HG02885 (cell line): ENCODE results near the gene ADCY9.

Experiments used
- ATAC-seq: cut with Tn5 transposase; IDR thresholded peaks from one replicate; pipeline ENCODE4 v1.9.1; 2021; ENCODE audit warnings: mild to moderate bottlenecking; ENCODE audit not compliant: unreplicated experiment, poor library complexity

Gene ADCY9

DNA sequence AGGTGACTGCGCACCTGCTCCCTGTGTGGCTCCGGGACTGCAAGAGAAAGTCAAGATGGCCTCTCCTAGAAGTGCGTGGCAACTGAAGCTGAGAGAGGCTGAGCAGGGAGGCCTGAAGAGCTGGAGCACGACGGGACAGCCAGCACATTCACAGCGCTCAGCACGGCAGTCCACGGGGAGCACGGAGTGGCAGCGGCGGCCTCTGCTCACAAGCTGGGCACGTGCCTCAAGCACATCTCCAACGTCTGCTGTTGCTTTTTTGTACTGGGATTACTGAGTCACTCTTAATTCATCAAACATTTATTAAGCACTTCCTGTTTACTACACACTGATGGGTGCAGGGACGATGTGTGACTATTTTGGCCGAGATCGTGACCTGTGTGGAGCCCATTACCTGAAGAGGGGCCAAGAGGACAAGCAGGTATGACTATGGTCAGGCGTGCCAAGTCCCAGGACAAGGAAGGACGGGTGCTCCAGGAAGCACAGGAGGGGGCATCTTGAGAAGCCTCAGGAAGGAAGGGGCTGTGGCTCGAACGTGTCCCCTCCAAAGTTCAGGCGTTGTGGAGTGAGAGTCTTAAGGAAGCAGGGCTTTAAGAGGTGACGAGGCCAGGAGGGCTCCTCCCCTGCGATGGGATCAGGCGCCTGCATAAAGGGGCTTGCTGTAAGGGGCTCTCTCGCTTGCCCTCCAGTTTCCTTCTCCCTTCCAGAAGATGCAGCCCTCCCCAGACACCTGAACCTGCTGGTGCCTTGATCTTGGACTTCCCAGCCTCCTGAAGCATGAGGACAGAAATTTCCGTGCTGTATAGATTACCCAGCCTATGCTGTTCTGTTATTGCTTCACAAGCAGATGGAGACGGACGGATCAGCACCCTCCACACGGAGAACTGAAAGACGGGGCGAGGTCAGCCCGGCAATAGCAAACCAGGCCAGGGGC, 105.8 kb downstream of the ADCY9 start:
- no peak for ATAC-seq

DNA sequence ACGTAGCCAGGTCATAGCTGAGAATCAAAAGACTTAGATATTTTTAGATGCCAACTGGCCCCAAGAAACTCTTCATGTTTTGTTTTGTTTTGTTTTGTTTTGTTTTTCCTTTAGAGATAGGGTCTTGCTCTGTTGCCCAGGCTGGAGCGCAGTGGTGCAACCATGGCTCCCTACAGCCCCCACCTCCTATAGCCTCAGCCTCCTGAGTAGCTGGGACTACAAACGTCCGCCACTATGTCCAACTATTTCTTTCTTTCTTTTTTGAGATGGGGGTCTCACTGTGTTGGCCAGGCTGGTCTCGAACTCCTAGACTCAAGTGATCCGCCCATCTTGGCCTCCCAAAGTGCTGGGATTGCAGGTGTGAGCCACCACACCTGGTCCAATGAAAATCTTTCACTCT, 107.1 kb downstream of the ADCY9 start:
- ATAC-seq: no peak

DNA sequence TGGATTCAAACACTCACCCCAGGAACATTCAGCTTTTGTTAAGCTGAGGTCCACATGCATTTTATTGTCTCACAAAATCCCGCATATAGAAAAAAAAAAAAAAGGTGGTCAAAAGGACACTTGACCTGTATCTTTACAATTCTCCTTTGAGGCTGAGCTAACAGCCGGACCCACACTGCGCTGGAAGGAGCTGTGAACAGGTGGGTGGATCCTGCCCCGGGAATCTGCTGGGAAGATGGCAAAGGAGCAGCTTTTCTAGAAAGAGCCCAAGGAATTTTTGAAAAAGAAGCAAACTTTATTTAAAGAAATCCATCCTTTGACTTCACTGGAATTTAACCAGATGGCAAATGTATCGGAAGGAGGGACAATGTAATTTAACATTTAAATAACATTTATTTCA, 108.1 kb downstream of the ADCY9 start:
- no peak for ATAC-seq

DNA sequence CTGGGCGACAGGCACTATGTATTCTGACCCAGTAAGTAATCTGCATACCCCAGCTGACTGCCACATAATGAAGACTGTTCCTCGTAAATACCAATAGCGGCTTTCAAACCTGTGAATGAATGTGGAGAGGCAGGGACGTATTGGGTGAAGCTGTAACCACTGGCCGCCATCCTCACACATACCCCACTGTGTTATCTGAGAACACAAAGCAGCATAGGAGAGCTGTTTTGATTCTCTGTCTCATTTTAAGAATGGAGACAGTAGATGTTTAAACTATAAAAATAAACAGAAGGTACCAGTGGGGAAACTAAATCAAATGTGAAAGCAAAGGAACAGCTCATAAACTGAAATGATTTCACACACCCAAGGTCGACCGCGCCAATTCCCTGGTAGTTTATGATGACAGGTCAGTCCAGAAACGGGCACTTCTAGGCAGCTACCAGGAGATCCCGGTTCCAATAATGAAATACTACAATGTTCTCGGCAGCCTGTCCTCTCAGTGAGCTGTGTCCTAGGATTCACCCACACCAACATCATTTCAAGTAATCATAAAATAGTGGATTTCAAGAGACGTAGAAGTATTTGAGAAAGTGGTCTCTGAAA, 109.7 kb downstream of the ADCY9 start:
- no peak for ATAC-seq

DNA sequence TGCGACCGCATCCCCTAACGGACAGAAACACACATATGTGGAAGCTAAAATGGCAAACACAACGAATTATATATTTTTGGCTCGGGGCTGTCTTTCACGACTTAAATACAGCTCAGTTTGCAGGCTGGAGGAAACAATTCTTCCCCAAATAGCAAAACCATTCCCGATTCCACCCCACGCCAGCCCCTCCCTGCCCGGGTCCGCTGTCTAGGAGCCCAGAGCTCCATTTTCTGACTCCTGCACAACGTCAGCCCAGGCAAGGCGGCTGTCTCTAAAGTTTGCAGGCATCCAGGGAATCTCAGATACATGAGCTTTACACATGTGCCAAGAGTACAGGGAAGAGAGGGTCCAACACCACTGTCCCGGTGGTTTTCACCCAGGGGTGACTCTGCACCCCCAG, 110.5 kb downstream of the ADCY9 start:
- ATAC-seq: no peak

DNA sequence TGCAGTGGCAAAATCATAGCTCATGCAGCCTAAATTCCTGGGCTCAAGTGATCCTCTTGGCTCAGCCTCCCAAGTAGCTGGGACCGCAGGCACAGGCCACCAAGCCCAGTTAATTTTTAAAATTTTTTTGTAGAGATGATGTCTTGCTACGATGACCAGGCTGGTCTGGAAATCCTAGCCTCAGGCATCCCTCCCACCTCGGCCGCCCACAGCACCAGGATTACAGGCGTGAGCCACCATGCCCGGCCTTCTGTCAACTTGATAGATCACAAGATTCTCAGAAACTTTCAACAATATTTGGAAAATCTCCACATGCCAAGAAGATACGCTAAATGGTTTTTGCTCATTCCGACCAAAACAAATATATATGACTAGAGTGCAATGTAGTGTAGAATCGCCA, 111.0 kb downstream of the ADCY9 start:
- ATAC-seq: no peak

DNA sequence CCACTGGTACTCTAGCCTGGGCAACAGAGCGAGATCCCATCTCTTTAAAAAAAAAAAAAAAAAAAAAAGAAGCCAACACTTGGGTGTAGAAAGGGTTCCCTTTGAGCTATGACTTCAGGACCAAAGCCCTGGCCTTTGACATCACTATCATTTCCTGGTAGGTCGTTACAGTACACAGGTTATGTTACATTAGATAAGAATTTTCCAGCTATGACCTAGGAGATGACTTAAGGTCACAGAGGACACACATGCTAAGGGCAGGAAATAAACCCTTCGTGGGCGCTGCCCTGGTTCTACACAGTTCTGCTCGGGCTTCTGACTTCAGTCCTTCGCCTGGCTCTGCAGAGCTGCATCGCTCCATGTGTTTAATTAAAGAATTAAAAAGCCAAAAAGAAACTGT, 112.0 kb downstream of the ADCY9 start:
- ATAC-seq: no peak

DNA sequence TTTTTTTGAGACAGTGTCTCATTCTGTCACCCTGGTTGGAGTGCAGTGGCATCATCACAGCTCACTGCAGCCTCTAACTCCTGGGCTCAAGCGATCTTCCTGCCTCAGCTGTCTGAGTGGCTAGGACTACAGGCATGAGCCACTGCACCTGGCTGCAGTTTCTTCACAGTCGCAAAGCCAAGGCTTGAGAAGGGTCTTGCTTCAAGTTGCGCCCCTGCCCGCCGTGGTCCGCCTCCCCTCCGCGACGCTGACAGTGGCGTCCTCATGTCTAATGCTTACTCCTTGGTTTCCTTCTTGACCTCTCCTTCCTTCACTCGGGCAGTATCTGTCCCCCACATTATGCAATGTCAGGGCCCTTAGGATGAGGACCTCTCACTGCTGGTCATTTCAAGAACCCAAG, 112.7 kb downstream of the ADCY9 start:
- ATAC-seq: no peak

DNA sequence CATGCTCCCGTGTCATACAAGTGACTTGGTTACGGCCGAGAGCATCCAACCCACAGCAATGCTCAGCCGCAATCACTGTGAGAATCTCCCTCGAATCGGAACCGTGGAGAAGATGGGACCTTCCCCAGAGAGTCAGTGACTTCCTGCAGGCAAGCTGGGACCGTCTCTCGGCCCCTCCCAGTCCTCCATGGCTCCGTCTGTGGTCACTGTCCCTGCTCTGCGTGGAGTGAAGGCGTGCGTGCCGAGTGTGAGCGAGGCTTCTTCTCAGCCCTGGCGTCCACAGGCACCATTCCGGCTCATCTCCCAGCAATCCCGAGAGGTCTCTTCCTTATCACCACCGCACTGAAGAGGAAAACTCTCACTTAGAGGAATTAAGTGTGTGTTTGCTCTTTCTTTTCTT, 113.1 kb downstream of the ADCY9 start:
- no peak for ATAC-seq

DNA sequence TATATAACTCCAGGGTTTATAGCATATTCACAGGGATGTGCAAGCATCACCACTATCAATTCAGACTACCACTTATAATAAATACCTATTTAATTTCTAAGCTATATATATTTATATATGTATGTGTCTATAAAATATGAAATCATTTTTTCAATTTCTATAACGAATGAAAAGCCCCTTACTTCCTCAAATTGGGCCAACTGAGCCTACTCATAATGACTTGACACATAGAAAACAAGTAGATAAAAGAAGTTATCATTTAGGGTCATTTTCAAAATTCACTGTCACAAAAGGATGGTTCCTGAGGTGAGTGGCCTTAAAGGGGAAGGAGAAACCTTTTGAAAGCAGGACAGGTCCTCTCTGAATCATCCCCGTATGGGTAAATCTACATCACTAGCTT, 114.1 kb downstream of the ADCY9 start:
- ATAC-seq: no peak

DNA sequence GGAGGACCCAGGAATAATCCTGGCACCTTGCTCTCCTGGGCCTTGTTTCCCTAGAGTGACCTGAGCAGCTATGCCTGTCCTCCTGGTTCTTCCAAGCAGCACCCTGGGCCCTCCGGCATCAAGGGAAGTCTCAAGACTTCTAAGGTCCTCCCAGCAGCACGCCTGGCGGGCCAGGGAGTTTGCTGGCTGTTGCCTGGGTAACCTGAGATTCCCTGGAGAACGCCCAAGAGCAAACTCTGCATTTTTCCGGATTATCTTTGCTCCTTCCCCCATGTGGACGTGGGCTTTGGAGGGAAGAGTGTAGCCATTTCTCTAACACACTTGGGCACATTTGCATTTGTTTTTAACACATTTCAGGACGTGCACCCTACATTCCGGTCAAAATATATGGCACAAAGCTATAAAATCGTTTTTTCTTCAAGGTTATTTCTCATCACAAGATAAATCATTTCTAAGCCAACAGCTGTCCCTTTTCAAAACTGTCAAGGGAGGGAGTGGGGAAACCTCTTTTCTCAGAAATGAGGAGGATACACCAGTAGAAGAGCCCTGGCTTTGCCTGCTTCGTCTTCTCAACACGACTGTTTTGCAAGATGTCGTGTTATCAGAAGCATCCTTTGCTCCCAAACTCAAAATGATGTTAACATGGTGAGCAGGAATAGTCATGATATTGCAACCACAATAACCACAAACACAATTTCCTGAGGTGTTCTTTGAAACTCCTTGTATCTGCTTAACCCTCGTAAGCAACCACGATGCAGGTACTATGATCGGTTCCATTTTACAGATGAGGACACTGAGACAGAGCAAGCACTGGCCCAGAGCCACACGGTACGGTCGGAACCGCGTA, 116.5 kb downstream of the ADCY9 start:
- ATAC-seq: no peak

DNA sequence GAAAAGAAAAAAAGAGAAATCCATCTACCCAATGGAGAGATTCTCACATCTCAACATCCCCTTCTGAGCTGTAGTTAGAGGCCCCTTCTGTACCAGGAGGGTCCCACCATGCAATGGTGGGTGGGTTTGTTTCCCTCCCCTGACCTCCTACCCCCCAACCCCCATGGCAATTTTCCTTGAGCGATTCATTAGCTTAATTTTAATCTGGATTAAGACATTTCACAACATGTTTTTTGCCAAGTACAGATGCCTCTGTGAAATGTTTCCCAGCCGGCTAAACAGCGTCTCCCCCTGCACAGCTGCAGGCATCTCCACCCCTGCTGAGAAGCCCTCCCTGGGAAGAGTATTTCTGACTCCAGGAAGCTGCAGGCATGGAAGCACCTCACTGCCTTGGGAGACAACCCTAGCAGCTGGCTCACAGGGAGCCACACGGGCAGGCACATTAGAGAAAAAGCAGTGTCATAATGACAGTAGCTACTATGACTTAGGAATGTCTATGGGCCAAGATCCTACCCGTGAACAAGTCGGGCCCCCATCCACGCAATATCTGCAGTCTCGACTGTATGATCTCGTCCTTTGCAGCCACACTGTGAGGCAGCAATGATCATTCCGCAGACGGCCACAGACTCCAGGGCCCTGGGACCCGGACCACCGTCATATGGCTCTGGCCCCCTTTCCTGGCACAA, 117.3 kb downstream of the ADCY9 start:
- ATAC-seq: no peak

DNA sequence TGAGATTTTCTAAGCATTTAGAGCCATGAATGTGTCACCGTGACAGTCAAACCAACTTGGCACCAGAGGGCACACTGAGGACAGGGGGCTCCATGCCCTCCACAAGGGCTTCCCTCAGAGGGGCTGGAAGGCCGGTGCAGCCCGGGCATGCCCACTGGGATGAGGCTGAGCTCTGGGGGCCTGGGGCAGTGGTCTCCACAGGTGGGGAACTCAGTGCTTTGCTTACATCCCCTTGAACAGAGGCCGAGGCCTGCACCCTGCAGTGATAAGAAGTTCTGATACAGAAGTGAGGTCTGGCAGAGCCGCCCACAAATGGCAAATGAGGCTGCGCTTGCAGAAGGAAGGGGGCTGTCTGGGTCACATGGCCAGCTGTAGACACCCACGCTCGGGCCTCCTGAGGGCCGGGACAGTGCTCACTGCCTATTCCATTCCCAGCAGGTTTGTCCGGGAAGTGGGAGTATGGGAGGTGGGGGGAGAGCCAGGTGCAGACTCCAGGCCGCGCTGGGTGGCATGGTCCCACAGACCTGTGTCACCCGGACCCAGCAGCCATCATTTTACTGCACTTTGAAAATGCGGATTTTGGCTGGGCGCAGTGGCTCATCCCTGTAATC, 118.9 kb downstream of the ADCY9 start:
- ATAC-seq: no peak

DNA sequence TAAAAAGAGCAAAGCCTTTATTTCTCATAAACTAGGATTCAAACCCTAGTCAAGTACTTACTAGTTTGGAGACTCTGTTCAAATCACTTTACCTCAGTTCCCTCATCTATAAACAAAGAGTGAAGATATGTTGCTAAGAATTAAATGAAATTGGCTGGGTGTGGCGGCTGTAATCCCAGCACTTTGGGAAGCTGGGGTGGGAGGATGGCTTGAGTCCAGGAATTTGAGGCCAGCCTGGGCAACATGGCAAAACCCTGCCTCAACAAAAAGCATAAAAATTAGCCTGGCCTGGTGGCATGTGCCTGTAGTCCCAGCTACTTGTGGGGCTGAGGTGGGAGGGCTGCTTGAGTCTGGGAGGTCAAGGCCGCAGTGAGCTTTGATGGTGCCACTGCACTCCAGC, 121.2 kb downstream of the ADCY9 start:
- no peak for ATAC-seq

DNA sequence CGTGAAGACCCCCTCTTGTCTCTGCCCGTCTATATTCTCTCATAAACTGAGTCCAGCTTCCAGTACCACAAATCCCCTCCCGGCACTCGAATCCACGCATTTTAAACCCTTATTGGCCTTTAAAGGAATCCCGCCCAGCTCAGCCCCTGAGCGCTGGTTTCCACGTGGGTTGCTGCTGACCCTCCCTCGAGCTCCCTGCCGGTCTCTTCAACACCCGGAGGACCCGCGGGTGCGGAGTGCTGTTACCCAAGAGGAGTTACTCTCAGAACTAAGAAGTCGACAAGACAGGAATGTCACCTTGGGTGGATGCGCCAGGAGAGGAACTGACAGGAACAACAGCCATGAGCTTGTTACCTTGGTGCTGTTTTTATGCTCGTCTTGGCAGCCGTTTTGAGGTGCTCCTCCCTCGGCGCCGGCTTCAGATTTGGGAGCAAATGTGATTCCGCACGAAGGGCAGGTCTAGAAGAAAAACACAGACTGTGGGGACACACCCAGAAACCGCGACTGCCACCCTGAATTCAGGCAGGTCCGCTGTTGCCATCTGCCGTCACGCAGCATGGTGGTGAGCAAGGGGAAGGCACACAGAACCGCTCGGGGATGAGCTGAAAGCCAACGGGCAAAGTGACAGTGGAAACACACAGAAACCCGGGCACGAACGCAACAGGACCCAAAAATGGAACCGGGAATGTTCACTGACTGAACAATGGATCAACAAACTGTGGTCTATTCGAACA, 123.0 kb downstream of the ADCY9 start:
- no peak for ATAC-seq

DNA sequence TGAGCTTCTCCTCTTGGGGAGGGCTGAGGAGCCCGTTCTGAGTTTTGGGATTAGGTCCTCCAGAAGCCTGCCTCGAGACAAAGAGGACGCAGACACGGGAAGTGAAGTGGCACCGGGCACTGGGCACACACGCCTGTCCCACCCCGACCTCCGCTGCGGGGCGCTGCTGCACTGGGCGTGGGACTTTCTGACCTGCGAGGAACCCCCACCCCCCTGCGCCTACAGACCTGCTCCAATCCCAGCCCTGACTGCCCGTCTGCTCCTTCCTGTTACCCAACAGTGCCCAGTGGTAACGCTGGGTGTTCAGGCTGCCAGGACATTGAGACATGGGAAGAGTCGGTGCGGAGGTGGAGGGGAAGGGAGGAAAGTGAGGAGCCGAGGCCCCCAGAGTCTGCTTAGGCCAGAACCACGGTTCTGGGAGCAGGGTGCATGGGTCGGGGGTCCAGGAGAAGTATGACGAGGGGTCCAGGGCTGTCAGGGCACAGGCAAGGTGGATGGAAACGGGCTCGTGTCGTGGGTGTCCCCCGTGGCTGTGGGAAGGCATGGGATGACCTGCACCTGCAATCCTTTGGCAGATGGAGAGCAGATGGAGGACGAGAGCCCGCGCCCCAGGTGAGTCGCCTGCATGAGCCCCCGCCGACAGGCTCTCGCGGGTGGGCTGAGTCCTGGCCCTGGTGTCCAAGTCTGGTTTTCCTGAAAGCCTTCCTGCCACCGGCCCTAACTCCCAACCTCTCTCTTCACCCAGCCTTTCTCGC, 123.8 kb downstream of the ADCY9 start:
- no peak for ATAC-seq

DNA sequence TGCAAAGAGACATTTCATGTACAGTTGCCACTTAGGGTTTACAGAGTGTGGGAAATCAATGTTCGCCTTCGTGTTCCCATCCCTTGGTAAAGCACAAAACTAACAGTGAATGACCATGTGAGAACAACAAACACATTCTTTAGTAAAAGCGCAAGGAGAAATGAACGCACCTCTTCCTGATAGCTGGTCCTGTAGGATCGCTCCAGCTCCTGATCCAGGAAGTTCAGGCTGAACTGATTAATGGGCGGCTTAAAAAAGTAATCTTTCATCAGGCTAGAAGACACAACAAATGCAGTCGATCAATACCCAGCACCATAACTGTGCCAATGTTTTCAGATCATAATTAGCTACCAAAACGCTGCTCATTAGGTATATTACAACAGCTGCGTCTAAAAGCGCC, 127.4 kb downstream of the ADCY9 start:
- no peak for ATAC-seq

DNA sequence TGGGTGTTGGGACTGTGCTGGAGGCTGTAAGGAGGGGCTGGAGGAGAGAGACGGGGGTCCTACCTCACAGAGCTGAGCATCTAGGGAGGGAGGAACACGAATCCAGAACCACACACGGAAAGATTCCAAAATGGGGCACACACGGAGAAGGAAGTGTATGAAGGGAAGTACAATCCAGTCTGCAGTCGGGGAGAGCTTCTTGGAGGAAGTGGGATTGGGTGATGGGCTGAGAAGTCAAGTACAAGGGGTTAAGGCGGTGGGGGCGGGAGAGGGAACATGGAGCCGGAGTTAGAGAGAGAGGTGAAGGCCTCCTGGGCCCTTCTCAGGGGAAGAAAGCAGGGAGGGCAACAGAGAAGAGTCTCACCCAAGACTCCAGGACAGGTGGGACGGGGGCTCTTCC, 128.2 kb downstream of the ADCY9 start:
- ATAC-seq: no peak

DNA sequence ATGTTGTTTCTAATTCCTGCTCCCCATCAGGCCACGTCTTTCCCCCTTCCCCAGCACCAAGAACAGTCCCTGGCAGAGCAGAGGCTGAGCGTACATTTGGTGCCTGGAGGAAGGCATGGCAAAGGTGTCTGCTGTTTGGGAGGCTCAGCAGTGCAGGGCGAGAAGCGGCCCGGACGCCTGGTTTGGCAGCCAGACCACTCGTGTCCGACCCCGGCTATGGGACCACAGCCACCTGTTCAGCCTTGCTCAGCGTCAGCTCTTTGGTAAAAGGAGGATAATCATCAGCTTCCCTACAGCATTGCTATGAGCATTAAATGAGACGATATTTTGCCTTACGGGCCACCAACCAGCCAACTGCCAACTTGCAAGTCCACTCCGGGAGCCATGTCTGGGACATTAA, 129.0 kb downstream of the ADCY9 start:
- no peak for ATAC-seq
